Spinal cord (tissue), 10 donors: ENCODE measurements around the gene KCTD14. TPM values are rescaled to one million over a fixed set of nuclear protein-coding genes. Genes with fewer than 3 reads are reported as not detected.

ENCODE experiments used
- DNase-seq, 6 donors: peaks; one replicate each; pipeline versions ENCODE4 v3.0.0 to v3.0.0-alpha.2; 2013 to 2015; ENCODE audit warnings: low spot score in 6 of 6, low read depth in 4 of 6
- H3K27ac ChIP-seq: one replicate; pipeline ENCODE4 v1.5.1; 2013; ENCODE audit warnings: low read depth, low read length, control low read depth
- H3K27me3 ChIP-seq: one replicate; pipeline ENCODE4 v1.6.1; 2013; ENCODE audit warnings: low read length; ENCODE audit not compliant: control insufficient read depth, insufficient read depth
- H3K36me3 ChIP-seq: one replicate; pipeline ENCODE4 v1.6.1; 2013; ENCODE audit warnings: low read length; ENCODE audit not compliant: control insufficient read depth, insufficient read depth
- H3K4me1 ChIP-seq: one replicate; pipeline ENCODE4 v1.6.1; 2013; ENCODE audit warnings: low read length; ENCODE audit not compliant: control insufficient read depth, insufficient read depth
- H3K4me3 ChIP-seq: one replicate; pipeline ENCODE4 v1.5.1; 2013; ENCODE audit warnings: low read depth, low read length, control low read depth
- H3K9me3 ChIP-seq: one replicate; pipeline ENCODE4 v1.6.1; 2013; ENCODE audit warnings: low read length; ENCODE audit not compliant: control insufficient read depth, insufficient read depth
- WGBS: methylation state at CpG from one replicate; pipeline ENCODE4 v1.1.5; 2013; ENCODE audit warnings: missing lambda C conversion rate; ENCODE audit not compliant: insufficient coverage; 5-methylcytosine and 5-hydroxymethylcytosine counted together
- long read RNA-seq, 4 donors: transcript quantifications; one replicate each; lab custom pipeline, GENCODE V29; 2026
- polyA plus RNA-seq, 2 donors: library from polyadenylated mRNA; unstranded; fragments of 120-200 nt; gene quantifications; one replicate each; pipeline ENCODE4 v1.2.1, GENCODE V29; 2013; ENCODE audit not compliant: insufficient read length in 2 of 2
- total RNA-seq, 2 donors: library from RNA; depleted of rRNA in 1 of 2; stranded (reverse); fragments of 120-200 nt in 1 of 2; fragments of >200 nt in 1 of 2; gene quantifications; one replicate each; pipeline versions ENCODE4 v1.2.3 to v1.2.4, GENCODE V29; 2013 to 2014
- donor health status: healthy.

Gene KCTD14, protein sequence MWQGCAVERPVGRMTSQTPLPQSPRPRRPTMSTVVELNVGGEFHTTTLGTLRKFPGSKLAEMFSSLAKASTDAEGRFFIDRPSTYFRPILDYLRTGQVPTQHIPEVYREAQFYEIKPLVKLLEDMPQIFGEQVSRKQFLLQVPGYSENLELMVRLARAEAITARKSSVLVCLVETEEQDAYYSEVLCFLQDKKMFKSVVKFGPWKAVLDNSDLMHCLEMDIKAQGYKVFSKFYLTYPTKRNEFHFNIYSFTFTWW
- total RNA-seq (1 to 10 TPM; 3.1 to 6.4 TPM), polyA plus RNA-seq (1 to 10 TPM; 1.8 to 3.2 TPM)
- long read RNA-seq, donor 1, partial matches to known transcripts, result 0 of 1 reads
- long read RNA-seq, donor 1, other reads (novel, unspliced or antisense), result 0 of 1 reads
- long read RNA-seq, donor 2, result 0 reads
- long read RNA-seq, donor 3, result 0 reads
- long read RNA-seq, donor 4, transcript KCTD14-201 (2 exons, 1,691 nt), result major isoform, 5 of 5 reads
- long read RNA-seq, donor 4, partial matches to known transcripts, result 0 of 5 reads
- long read RNA-seq, donor 4, other reads (novel, unspliced or antisense), result 0 of 5 reads

DNA sequence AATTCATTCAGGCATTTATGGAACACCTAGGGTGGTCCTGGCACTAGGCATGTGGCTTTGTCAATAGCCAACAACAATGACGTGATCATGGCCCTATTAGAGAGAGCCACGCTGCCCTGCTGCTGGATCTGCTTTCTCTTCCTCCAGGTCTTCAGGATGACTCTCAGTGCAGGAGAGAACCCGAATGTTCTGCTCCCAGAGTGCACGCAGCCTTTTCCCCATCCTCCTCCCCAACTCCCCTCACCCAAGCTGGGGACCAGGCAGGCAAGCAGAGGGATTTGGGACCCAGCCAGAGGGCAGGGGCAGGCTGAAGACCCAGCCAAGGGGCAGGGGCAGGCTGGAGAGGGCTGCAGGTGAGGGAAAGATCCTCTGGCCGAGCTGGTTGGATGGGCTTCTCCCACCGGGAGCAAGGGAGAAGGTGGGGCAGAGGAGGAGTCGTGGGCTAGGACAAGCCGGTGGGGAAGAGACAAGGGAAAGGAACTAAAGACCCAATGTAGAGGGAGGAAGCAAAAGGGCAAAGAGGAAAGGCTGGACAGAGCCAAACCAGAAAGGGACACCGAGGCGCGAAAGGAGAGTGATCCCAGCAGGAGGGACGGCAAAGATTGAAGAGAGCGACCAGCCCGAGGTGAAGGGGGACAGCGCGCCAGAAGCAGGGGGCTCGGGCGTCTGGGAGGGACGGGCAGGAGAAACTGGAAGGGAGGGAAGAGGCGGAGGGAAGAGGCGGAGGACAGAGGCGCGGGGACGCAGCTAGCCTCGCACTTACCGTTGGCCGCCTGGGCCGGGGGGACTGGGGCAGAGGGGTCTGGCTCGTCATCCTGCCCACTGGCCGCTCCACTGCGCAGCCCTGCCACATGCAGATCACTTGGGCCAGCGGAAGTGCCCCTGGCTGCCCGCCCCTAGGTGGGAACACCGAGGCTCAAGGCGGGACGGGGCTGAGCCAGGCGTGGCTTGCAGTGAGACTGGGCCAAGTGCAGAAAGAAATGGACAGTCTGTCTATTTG is at the start of gene KCTD14:
TSS of gene KCTD14 (minus strand) at position 880 of the 1,000 bp plus-strand sequence. CDS start at position 853, 27 bp downstream.
- Histone ChIP-seq H3K36me3 (no peaks in the 10 kb centered on the region), H3K27ac (peak within 1 kb of the TSS; percentile 70), H3K4me1 (peaks cover 19% of the 10 kb centered on the region), H3K27me3 (no peaks in the 10 kb centered on the region), H3K9me3 (no peaks in the 10 kb centered on the region), H3K4me3 (peak within 1 kb of the TSS; percentile 45)
- 13% methylated on average over 37 of the region's 37 CpGs for WGBS
- peak in 2 of 6 donors; percentile 32 to 45 for DNase-seq

DNA sequence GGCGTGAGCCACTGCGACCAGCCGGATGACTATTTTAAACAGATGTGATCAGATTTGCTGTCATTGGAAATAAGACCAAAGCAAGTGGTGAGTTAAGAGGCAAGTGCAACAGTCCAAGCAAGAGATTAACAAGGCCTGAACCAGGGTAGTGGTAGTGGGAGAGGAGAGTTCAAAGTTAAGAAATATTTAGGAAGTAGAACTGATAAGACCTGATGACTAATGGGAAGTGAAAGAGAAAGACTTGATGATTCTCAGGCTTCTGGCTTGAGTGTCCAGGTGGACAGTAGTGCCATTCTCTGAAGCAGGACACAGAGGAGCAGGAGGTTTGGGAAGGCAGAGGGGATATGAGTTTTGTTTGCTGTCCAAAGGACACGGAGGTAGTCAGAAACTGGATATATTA is 49.4 kb upstream of the KCTD14 start:
- Histone ChIP-seq H3K27ac (no peak overlapping the region), H3K4me3 (no peak overlapping the region), H3K9me3 (no peaks in the 10 kb centered on the region), H3K4me1 (peaks cover 7% of the 10 kb centered on the region), H3K36me3 (peaks cover 23% of the 10 kb centered on the region), H3K27me3 (no peaks in the 10 kb centered on the region)
- DNase-seq, result no peak
- WGBS, result 94% methylated on average over 3 of the region's 4 CpGs

DNA sequence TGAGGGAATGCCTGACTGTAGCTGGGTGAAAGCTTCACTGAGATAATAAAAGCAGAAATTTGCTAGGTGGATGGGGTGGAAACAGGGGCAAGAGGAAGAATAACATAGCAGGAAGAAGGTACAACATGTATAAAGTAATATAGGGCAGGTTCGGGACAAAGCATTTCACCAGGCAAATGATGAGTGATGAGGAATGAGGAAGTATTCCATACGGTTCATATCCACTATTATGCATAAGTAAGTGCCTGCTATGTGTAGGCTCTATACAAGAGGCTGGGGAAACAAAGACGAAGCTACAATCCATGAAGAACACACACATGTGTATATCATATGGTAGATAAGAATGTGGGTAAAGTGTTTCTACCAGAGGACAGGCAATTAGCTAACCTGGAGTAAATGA is 48.6 kb upstream of the KCTD14 start:
- Histone ChIP-seq H3K9me3 (no peaks in the 10 kb centered on the region), H3K27me3 (no peaks in the 10 kb centered on the region), H3K36me3 (peaks cover 18% of the 10 kb centered on the region), H3K27ac (no peak overlapping the region), H3K4me1 (peaks cover under 1% of the 10 kb centered on the region), H3K4me3 (no peak overlapping the region)
- WGBS, result no CpG with 5 or more reads among the region's 3 CpGs
- no peak for DNase-seq

DNA sequence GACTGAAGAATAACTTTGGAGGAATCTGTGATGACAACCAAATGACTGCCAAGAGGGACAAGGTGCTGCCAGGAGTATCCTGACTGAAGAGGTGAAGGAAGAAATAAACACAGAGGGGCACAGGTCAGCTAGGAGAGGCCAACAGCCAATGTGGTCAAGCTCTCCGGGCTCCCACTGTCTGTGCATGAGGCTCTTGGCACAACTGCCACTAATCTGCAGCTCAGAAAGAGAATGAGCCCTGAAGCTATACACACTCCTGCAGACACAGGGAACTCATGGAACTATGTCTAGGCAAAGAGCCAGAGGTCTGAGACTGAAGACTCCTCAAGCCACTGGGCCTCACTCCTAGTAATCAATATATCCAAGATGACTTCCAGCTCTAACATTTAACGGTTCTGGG is 47.5 kb upstream of the KCTD14 start:
- Histone ChIP-seq H3K9me3 (no peaks in the 10 kb centered on the region), H3K4me1 (no peaks in the 10 kb centered on the region), H3K27me3 (no peaks in the 10 kb centered on the region), H3K4me3 (no peak overlapping the region), H3K36me3 (peaks cover 17% of the 10 kb centered on the region), H3K27ac (no peak overlapping the region)
- WGBS, result 33% methylated on average over 1 of the region's 2 CpGs
- DNase-seq, result peak in 2 of 6 donors; percentile 44 to 52

DNA sequence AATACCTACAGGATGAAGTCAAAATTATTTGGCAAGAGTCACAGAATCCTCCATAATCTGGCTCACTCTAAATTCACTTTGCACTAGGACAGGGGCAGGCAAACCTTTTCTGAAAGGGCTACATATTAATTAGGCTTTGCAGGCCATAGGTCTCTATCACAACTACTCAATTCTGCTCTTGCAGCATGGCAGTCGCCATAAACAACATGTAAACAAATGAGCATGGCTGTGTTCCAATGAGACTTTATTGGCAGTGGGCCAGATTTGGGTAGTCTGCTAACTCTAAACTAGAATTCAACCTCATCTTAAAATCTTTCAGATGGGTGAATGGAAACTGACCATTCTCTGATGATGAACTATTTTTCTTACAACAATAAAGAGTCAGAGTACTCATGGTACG is 46.4 kb upstream of the KCTD14 start:
- Histone ChIP-seq H3K9me3 (no peaks in the 10 kb centered on the region), H3K4me3 (no peak overlapping the region), H3K4me1 (no peaks in the 10 kb centered on the region), H3K27ac (no peak overlapping the region), H3K36me3 (peaks cover 17% of the 10 kb centered on the region), H3K27me3 (no peaks in the 10 kb centered on the region)
- WGBS, result no CpG with 5 or more reads among the region's 2 CpGs
- DNase-seq, result peak in 2 of 6 donors; percentile 61 to 72

DNA sequence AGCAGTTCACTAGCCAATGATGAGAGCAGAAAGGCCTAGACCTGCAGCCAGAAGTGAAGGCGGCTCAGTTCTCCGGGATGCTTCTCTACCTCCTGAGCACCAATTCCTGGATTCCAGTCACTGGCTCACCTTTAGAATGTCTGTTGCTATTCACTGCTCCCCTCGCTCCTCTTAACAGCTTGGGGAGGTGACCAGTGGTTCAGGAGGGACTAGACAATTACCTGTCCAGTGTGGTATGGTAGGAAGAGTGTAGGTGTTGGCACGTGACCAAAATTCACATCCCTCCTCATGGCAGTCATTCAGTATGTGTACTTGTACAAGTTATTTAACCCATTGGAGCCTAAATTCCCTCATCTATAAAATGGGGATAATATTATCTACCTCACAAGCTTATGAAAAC is 44.6 kb upstream of the KCTD14 start:
- Histone ChIP-seq H3K27ac (no peak overlapping the region), H3K4me3 (no peak overlapping the region), H3K9me3 (no peaks in the 10 kb centered on the region), H3K36me3 (peaks cover 24% of the 10 kb centered on the region), H3K27me3 (no peaks in the 10 kb centered on the region), H3K4me1 (peaks cover 5% of the 10 kb centered on the region)
- 100% methylated on average over 2 of the region's 4 CpGs for WGBS
- DNase-seq, result no peak

DNA sequence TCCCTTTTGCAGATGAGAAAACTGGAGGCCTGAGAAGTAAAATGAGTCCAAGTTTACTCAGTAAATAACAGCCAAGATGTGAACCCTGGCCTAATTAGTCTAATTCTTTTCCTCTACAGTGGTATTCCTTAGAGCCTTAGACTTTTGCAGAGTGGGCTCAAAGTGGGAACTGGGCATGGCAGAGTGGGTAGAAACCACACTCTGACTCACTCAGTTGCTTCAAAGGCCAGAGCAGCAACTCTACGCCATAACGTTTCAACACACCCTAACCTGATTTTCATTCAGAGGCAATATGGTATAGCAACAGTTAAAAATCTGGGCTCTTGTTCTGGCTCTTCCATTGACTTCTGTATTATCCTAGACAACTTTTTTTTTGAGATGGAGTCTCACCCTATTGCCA is 43.4 kb upstream of the KCTD14 start:
- DNase-seq, result no peak
- no peaks in the 10 kb centered on the region for H3K9me3 ChIP-seq
- H3K36me3 ChIP-seq, result peaks cover 18% of the 10 kb centered on the region
- no peak overlapping the region for H3K4me3 ChIP-seq
- no peaks in the 10 kb centered on the region for H3K27me3 ChIP-seq
- WGBS, result 40% methylated on average over 1 of the region's 2 CpGs
- H3K27ac ChIP-seq, result no peak overlapping the region
- H3K4me1 ChIP-seq, result peaks cover 5% of the 10 kb centered on the region

DNA sequence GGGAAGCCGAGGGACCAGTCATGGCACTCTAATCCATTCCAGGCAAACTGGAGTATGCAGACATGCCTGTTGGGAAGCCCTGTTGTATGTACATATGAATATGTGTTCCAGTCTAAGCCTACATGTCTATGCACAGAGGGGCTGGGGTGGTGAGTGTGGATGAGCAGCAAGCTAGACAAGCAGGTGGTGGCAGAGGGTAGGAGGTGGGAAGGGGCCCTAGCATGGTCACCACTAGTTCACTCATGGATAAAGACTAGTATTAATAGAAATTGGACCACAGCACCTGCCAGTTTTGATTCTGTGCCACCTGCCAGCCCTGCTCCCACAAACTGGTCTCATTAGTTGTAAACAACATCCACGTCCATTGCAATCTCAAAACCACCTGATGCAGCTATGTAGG is 42.1 kb upstream of the KCTD14 start:
- WGBS, result 83% methylated on average over 1 of the region's 2 CpGs
- H3K27ac ChIP-seq, result no peak overlapping the region
- peaks cover 5% of the 10 kb centered on the region for H3K4me1 ChIP-seq
- H3K9me3 ChIP-seq, result no peaks in the 10 kb centered on the region
- DNase-seq, result no peak
- no peaks in the 10 kb centered on the region for H3K27me3 ChIP-seq
- no peak overlapping the region for H3K4me3 ChIP-seq
- H3K36me3 ChIP-seq, result peaks cover 15% of the 10 kb centered on the region

DNA sequence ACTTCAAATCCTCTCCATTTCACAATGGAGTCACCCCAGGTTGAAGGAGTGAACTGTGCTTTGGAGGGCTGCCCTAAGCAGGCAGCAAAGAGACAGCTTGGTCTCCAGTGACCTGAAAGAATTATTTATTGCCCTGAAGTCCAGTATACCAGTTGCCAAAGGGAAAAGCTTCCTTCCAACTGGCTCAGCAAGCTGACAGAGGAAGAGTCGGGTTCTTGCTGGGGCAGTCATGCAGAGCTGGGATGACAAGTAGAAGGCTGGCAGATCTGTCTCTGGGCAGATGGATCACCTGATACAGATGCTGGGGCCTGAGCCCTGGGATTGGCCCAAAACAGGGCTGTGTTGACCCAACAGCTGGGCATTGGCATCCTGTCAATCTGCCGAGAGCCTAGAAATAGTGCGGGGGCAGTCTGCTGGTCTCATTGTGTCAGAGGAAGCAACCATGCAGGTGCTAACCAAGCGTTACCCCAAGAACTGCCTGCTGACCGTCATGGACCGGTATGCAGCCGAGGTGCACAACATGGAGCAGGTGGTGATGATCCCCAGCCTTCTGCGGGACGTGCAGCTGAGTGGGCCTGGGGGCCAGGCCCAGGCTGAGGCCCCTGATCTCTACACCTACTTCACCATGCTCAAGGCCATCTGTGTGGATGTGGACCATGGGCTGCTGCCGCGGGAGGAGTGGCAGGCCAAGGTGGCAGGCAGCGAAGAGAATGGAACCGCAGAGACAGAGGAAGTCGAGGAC is 40.5 kb upstream of the KCTD14 start, which contains the start of gene THRSP:
TSS of gene THRSP (plus strand) at position 422 of the 742 bp plus-strand sequence. CDS start at position 443, 21 bp downstream.
- H3K4me3 ChIP-seq, result no peak within 1 kb of the TSS
- no peak within 1 kb of the TSS for H3K27ac ChIP-seq
- H3K4me1 ChIP-seq, result peaks cover 5% of the 10 kb centered on the region
- WGBS, result 86% methylated on average over 8 of the region's 14 CpGs
- H3K9me3 ChIP-seq, result no peaks in the 10 kb centered on the region
- H3K27me3 ChIP-seq, result no peaks in the 10 kb centered on the region
- peaks cover 10% of the 10 kb centered on the region for H3K36me3 ChIP-seq
- peak in 1 of 6 donors; percentile 50 for DNase-seq
